HG03439 (cell line): ENCODE data around the gene B9D1.
A peak's percentile ranks its signal among the peaks of the same experiment; 100 is the strongest.

Source experiments
- ATAC-seq: cut with Tn5 transposase; IDR thresholded peaks from one replicate; pipeline ENCODE4 v1.9.1; 2021; ENCODE audit warnings: mild to moderate bottlenecking, moderate library complexity; ENCODE audit not compliant: unreplicated experiment

B9D1 gene

GRCh38 chr17:19362277-19363113 lies at the start of gene B9D1:
TSS of gene B9D1 (minus strand) at chr17:19362723. CDS start at chr17:19362569, 154 bp downstream.
- peak; percentile 90 for ATAC-seq

- no peak for ATAC-seq
These were observed 49.1 kb upstream of the B9D1 start for GRCh38 chr17:19411631-19412030.

- no peak for ATAC-seq
These were observed 48.5 kb upstream of the B9D1 start, which contains the start of gene RNF112 for GRCh38 chr17:19410875-19411620. TSS of gene RNF112 (plus strand) at chr17:19411232. CDS start at chr17:19411409, 177 bp downstream.

GRCh38 chr17:19410091-19410490 lies 47.6 kb upstream of the B9D1 start:
- no peak for ATAC-seq

GRCh38 chr17:19409509-19409908 lies 47.0 kb upstream of the B9D1 start:
- ATAC-seq: no peak

- ATAC-seq: no peak
These were observed 46.5 kb upstream of the B9D1 start for GRCh38 chr17:19409066-19409465.

- no peak for ATAC-seq
These were observed 45.8 kb upstream of the B9D1 start for GRCh38 chr17:19408346-19408710.

- ATAC-seq: no peak
These were observed 45.2 kb upstream of the B9D1 start for GRCh38 chr17:19407601-19408345.

- ATAC-seq: no peak
These were observed 42.6 kb upstream of the B9D1 start for GRCh38 chr17:19405114-19405513.

GRCh38 chr17:19404264-19404663 lies 41.7 kb upstream of the B9D1 start:
- ATAC-seq: no peak

- no peak for ATAC-seq
These were observed 40.5 kb upstream of the B9D1 start for GRCh38 chr17:19403021-19403420.

GRCh38 chr17:19402171-19402570 lies 39.6 kb upstream of the B9D1 start:
- ATAC-seq: no peak

GRCh38 chr17:19401321-19402010 lies 38.9 kb upstream of the B9D1 start:
- no peak for ATAC-seq

GRCh38 chr17:19399750-19400450 lies 37.4 kb upstream of the B9D1 start:
- no peak for ATAC-seq

- no peak for ATAC-seq
These were observed 36.0 kb upstream of the B9D1 start for GRCh38 chr17:19398301-19399181.

GRCh38 chr17:19397556-19398041 lies 35.1 kb upstream of the B9D1 start:
- no peak for ATAC-seq

- no peak for ATAC-seq
These were observed 29.8 kb upstream of the B9D1 start for GRCh38 chr17:19392303-19392702.

- ATAC-seq: no peak
These were observed 28.9 kb upstream of the B9D1 start for GRCh38 chr17:19391432-19391831.

GRCh38 chr17:19390951-19391350 lies 28.4 kb upstream of the B9D1 start:
- ATAC-seq: no peak
